KG1 (cell line): ENCODE results near the gene S1PR4.
"Not testable (repeated sequence)": the region's sequence is repeated elsewhere in the genome, so short reads cannot be mapped to it uniquely, and the experiment has no call there.

Source experiments
- DNase-seq: peaks from one replicate; lab custom pipeline; 2025; lab: John Stamatoyannopoulos, UW

Gene S1PR4

GRCh38 chr19:3153286-3154230 lies 25.0 kb upstream of the S1PR4 start:
- no peak for DNase-seq

- DNase-seq, result not testable (repeated sequence)
These were observed 24.1 kb upstream of the S1PR4 start for GRCh38 chr19:3154447-3154846.

GRCh38 chr19:3154957-3155736 lies 23.4 kb upstream of the S1PR4 start:
- DNase-seq, result peak; percentile 67

- DNase-seq, result no peak
These were observed 21.3 kb upstream of the S1PR4 start for GRCh38 chr19:3157096-3157845.

- no peak for DNase-seq
These were observed 19.0 kb upstream of the S1PR4 start for GRCh38 chr19:3159565-3159964.

GRCh38 chr19:3160219-3160618 lies 18.4 kb upstream of the S1PR4 start:
- DNase-seq, result no peak

GRCh38 chr19:3161453-3161852 lies 17.1 kb upstream of the S1PR4 start:
- no peak for DNase-seq

GRCh38 chr19:3162418-3163229 lies 15.9 kb upstream of the S1PR4 start:
- DNase-seq, result no peak

GRCh38 chr19:3163230-3163886 lies 15.2 kb upstream of the S1PR4 start:
- no peak for DNase-seq

GRCh38 chr19:3163943-3164342 lies 14.6 kb upstream of the S1PR4 start:
- DNase-seq, result no peak

- no peak for DNase-seq
These were observed 10.9 kb upstream of the S1PR4 start for GRCh38 chr19:3167533-3168272.

GRCh38 chr19:3171894-3172672 lies 6.5 kb upstream of the S1PR4 start:
- no peak for DNase-seq

- not testable (repeated sequence) for DNase-seq
These were observed 5.9 kb upstream of the S1PR4 start for GRCh38 chr19:3172673-3173000.

- DNase-seq, result no peak
These were observed 2.5 kb upstream of the S1PR4 start for GRCh38 chr19:3175781-3176714.

- no peak for DNase-seq
These were observed 1.7 kb upstream of the S1PR4 start for GRCh38 chr19:3176715-3177501.

GRCh38 chr19:3178973-3179738 lies 587 bp downstream of the S1PR4 start:
- DNase-seq, result no peak
